Measurements from ENCODE around the gene TMEM256. TPM values are rescaled to one million over a fixed set of nuclear protein-coding genes. Genes with fewer than 3 reads are reported as not detected.
A peak's percentile ranks its signal among the peaks of the same experiment; 100 is the strongest.

The TMEM256 gene
- 190 TPM for polyA plus RNA-seq (2012; ENCODE audit: low read depth, missing spikeins)

DNA sequence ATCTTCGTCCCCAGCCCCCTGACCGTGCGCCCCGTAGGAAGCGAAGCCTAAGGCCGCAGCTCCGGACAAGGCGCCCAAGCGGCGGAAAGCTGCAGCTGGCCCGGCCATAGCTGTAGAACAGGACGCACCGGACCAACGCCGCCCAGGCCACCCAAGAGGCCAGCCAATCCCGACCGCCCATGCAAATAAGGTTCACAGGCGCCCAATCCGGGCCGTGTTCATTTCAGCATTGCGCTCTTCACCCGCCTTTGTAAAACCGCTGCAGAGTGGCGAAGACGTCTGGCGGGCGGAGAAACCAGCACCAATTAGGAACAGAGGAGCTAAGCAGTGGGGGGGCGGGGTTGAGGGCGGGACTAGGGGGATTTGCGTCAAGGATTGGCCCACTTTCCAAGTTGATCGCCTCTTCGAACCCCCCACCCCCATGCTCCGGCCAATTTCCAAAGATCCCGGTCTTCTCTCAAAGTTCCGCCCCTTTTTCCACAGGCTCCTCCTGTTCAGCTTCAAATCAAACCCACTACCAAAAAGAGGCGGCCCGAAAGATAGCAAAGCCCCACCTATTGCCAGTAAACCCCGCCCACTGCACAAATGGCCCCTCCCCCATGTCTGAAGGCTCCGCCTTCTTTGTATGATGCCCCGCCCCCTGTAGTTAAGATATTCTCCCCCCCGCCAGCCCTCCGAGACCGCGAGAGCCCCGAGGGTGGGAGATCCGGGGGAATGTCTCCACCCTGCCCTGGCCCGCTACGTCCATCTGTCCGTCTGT lies at the start of gene TMEM256:
TMEM256 (minus strand) TSS at position 121 of the 760 bp plus-strand sequence; CDS start at position 108, 13 bp downstream.
- FAIRE-seq (peak; percentile 99), DNase-seq (ENCODE audit: insufficient read length, low spot score) (peak; percentile 94)
- TF ChIP-seq SPI1 (IDR thresholded peaks at IDR 0.05; ENCODE audit: low read depth, low read length) (no peak), POLR2AphosphoS5 (IDR thresholded peaks at IDR 0.05; ENCODE audit: low read depth, low read length) (peak; percentile 85), PAX5 (IDR thresholded peaks at IDR 0.05; ENCODE audit: insufficient read depth, low read length, severe bottlenecking) (no peak), TAF1 (IDR thresholded peaks at IDR 0.05; ENCODE audit: low read depth, low read length) (peak; percentile 73; the same call in 1 of the 2 replicates), POLR2A (IDR thresholded peaks at IDR 0.05; ENCODE audit: low read depth, low read length) (peak; percentile 77), POU2F2 (IDR thresholded peaks at IDR 0.05; ENCODE audit: low read depth, low read length) (peak; percentile 99)

DNA sequence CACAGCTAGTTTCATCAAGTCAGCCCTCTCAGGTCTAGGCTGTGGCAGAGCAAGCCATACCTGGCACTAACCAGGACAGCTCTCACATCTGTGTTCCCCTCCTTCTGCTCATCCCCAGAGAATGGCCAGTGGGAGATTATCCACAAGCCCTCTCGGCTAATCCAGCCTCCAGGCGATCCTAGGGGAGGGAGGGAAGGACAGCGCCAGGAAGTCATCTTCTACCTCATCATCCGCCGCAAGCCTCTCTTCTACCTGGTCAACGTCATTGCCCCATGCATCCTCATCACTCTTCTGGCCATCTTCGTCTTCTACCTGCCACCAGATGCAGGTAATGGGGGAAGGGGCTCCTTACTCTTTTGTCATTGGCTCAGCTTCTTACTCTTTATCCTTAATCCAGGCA lies 44.6 kb upstream of the TMEM256 start:
- FAIRE-seq (no peak), DNase-seq (ENCODE audit: insufficient read length, low spot score) (no peak)
- TF ChIP-seq TAF1 (IDR thresholded peaks at IDR 0.05; ENCODE audit: low read depth, low read length) (no peak), PAX5 (IDR thresholded peaks at IDR 0.05; ENCODE audit: insufficient read depth, low read length, severe bottlenecking) (no peak), POU2F2 (IDR thresholded peaks at IDR 0.05; ENCODE audit: low read depth, low read length) (no peak), POLR2AphosphoS5 (IDR thresholded peaks at IDR 0.05; ENCODE audit: low read depth, low read length) (no peak), SPI1 (IDR thresholded peaks at IDR 0.05; ENCODE audit: low read depth, low read length) (no peak), POLR2A (IDR thresholded peaks at IDR 0.05; ENCODE audit: low read depth, low read length) (no peak)

DNA sequence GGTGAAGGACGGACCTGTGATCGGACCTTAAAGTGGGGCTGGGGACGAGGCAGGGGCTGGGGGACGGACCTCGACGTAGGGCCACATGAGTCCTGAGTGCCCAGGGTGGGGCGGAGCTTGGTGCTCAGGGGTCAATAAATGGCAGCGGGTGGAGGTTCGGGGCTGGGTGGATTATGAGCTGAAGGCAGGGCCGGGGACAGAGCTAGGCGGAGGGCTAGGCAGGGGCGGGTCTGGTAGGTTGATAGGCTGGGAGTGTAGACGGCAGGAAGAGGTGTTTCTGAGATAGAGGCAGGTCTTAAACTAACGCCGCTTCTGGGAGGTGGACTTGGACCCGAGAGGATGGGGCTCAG lies 41.7 kb upstream of the TMEM256 start:
- FAIRE-seq: peak; percentile 85
- DNase-seq (ENCODE audit: insufficient read length, low spot score): no peak
- TF ChIP-seq POLR2A (IDR thresholded peaks at IDR 0.05; ENCODE audit: low read depth, low read length) (no peak), SPI1 (IDR thresholded peaks at IDR 0.05; ENCODE audit: low read depth, low read length) (no peak), PAX5 (IDR thresholded peaks at IDR 0.05; ENCODE audit: insufficient read depth, low read length, severe bottlenecking) (no peak), POU2F2 (IDR thresholded peaks at IDR 0.05; ENCODE audit: low read depth, low read length) (no peak)

DNA sequence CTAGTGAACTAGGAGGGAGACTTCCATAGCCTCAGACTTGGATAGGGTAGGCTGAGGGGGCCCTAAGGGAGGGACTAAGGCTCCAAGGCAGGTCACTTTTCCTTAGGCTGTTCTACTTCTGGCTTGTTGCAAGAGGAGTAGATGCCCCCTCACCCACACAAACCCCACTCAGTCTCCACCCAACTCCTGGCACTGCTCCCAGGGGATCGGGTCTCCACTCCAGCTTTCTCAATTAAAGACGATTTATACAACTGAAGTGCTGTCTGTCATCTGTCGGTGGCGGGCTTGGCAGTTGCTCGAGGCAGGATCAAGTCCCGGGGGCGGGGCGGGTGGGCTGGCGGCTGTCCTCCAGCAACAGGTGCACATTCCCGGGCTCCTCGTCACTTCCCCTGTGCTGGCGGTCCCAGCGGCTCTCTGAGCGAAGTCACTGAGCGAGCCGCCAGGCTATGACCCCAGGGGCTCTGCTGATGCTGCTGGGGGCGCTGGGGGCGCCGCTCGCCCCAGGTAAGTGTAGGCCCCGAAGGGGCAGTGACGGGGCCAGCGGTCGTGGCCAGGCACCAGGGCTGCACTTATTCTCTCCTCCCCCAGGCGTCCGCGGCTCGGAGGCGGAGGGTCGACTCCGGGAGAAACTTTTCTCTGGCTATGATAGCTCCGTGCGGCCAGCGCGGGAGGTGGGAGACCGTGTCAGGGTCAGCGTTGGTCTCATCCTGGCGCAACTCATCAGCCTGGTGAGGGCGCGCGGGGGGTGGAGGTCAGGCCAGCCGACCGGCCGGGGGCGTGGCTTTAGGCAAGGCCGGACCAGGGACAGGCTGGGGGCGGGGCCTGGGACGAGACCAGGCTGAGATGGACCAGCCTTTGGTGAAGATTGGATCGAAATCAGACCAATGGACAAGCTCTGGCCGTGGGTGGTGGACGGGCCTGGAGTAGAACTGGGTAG lies 41.1 kb upstream of the TMEM256 start, which contains the start of gene CHRNB1:
CHRNB1 (plus strand) TSS at position 380 of the 937 bp plus-strand sequence; CDS start at position 447, 67 bp downstream.
- FAIRE-seq (peak; percentile 84), DNase-seq (ENCODE audit: insufficient read length, low spot score) (no peak)
- TF ChIP-seq TAF1 (IDR thresholded peaks at IDR 0.05; ENCODE audit: low read depth, low read length): no peak
- no peak for TF ChIP-seq PAX5 (IDR thresholded peaks at IDR 0.05; ENCODE audit: insufficient read depth, low read length, severe bottlenecking)
- no peak for TF ChIP-seq POLR2A (IDR thresholded peaks at IDR 0.05; ENCODE audit: low read depth, low read length)

DNA sequence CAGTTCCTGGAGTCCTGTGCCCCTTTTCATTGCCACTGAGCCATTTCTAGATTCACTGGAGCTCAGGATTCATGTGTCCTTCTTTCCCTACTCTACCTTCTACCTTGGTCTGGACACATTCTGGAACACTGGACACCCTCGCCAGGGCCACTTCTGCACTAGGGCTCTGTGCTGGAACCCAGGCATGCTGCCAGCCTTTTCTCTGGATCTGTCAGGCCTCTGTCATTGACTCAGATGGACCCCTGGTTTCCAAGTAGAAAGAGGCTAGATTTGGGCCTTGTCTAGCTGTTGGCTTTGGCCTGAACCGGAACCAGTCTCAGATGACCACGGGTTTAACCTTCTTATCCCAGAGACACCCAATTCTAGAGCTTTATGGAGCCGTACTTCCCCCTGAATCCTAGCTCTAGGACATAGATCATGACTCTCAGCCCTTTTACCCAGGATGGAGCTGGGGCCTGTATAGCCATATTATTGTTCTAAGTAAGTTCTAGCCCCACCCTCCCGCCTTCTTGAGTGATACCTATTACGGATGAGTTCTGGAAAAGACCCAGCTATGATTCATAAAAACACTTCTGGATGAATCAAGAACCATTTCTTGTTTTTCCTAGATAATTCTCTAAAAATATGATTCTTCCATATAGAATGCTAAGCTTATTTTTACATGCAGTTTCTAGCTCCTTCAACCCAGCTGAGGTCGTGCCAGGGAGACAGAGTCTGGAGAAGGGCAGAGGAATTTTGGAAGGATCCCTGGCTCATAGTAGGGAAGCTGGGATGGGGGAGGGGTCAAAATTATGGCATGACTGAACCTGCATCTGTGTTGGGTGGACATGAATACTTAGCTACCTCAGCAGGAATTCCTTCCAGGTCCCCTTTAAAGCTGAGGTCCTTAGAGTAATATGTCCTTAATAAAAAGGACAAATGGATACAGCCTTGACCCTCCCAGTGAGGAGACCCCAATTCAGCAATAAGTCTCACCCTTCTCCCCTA lies 39.9 kb upstream of the TMEM256 start:
- no peak for DNase-seq (ENCODE audit: insufficient read length, low spot score)
- TF ChIP-seq POLR2A (IDR thresholded peaks at IDR 0.05; ENCODE audit: low read depth, low read length) (no peak), POU2F2 (IDR thresholded peaks at IDR 0.05; ENCODE audit: low read depth, low read length) (no peak), TAF1 (IDR thresholded peaks at IDR 0.05; ENCODE audit: low read depth, low read length) (no peak), POLR2AphosphoS5 (IDR thresholded peaks at IDR 0.05; ENCODE audit: low read depth, low read length) (no peak), PAX5 (IDR thresholded peaks at IDR 0.05; ENCODE audit: insufficient read depth, low read length, severe bottlenecking) (no peak), SPI1 (IDR thresholded peaks at IDR 0.05; ENCODE audit: low read depth, low read length) (no peak)
- no peak for FAIRE-seq

DNA sequence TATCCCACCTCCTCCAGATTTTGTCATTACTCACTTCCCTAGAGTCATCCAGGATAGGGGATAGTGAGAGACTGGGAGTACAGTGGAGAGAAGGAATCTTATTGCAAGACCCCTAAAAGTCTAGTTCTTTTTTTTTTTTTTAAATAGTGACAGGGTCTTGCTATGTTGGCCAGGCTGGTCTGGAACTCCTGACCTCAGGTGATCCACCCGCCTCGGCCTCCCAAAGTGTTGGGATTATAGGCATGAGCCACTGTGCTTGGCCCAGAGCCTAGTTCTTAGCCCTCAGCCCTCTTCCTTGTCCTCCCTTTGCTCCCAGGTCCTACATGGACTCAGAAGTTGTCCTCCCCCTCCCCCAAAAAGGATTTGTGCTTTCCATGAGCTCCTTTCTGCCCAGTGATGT lies 38.2 kb upstream of the TMEM256 start:
- no peak for FAIRE-seq
- no peak for DNase-seq (ENCODE audit: insufficient read length, low spot score)
- TF ChIP-seq SPI1 (IDR thresholded peaks at IDR 0.05; ENCODE audit: low read depth, low read length): no peak
- no peak for TF ChIP-seq POLR2A (IDR thresholded peaks at IDR 0.05; ENCODE audit: low read depth, low read length)

DNA sequence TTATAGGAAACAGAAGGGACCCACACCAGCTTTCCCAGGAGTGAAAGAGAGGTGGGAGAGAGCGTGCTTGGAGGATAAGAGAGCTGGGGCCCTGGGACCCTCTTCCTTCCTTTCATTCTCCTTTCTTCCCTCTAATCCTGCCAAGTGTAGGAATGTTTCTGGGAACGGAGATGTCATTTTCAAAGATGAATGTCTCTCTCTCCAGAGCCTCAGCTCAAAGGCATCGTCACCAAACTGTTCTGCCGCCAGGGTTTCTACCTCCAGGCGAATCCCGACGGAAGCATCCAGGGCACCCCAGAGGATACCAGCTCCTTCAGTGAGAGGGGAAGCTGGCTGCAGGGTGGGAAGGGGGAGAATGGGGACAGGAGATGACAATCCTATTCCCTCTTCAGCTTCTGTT lies 37.4 kb upstream of the TMEM256 start:
- no peak for TF ChIP-seq POLR2AphosphoS5 (IDR thresholded peaks at IDR 0.05; ENCODE audit: low read depth, low read length)
- TF ChIP-seq POLR2A (IDR thresholded peaks at IDR 0.05; ENCODE audit: low read depth, low read length): no peak
- no peak for TF ChIP-seq PAX5 (IDR thresholded peaks at IDR 0.05; ENCODE audit: insufficient read depth, low read length, severe bottlenecking)
- no peak for TF ChIP-seq TAF1 (IDR thresholded peaks at IDR 0.05; ENCODE audit: low read depth, low read length)
- no peak for TF ChIP-seq POU2F2 (IDR thresholded peaks at IDR 0.05; ENCODE audit: low read depth, low read length)
- no peak for FAIRE-seq
- DNase-seq (ENCODE audit: insufficient read length, low spot score): no peak

DNA sequence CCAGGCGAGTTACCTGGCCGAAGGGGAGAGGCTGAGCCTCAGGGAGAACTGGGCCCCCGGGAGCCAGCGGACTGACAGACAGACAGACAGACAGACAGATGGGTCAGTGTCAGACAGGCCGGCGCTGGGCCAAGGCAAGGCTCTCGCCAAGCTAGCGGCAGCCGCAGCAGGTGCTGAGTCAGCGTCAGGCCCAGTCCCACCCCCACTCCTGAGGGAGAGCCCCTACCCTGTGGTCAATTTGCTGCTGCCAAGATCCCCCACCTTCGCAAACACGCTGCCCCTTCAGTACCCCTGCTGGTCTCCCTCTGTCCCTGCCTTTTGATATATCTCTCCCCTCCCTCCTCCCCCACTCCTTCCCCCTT lies 36.9 kb upstream of the TMEM256 start:
- no peak for FAIRE-seq
- DNase-seq (ENCODE audit: insufficient read length, low spot score): no peak

More for the DNA sequence above, 36.9 kb upstream of the TMEM256 start:
- TF ChIP-seq POLR2A (IDR thresholded peaks at IDR 0.05; ENCODE audit: low read depth, low read length) (no peak), TAF1 (IDR thresholded peaks at IDR 0.05; ENCODE audit: low read depth, low read length) (peak; percentile 38), PAX5 (IDR thresholded peaks at IDR 0.05; ENCODE audit: insufficient read depth, low read length, severe bottlenecking) (no peak), POU2F2 (IDR thresholded peaks at IDR 0.05; ENCODE audit: low read depth, low read length) (peak; percentile 36; the same call in 1 of the 2 replicates), POLR2AphosphoS5 (IDR thresholded peaks at IDR 0.05; ENCODE audit: low read depth, low read length) (no peak), SPI1 (IDR thresholded peaks at IDR 0.05; ENCODE audit: low read depth, low read length) (no peak)

Data from GM12891 (cell line).